Breast epithelium (tissue), 3 donors: ENCODE results near the gene CYP2A6.
"Not testable (repeated sequence)": the region's sequence is repeated elsewhere in the genome, so short reads cannot be mapped to it uniquely, and the experiment has no call there.

Experiments
- POLR2AphosphoS5 ChIP-seq, 3 donors: sonication (generic); formaldehyde crosslinking; IDR thresholded peaks; one replicate each; pipeline ENCODE4 v1.6.1; 2017; ENCODE audit warnings: antibody characterized with exemption in 3 of 3
- TF ChIP-seq, protein P1 (sequence below), 3 donors: fragments of 450-650 bp; IDR thresholded peaks; one replicate each; pipeline ENCODE4 v1.5.1; 2016 to 2017; ENCODE audit warnings: antibody characterized with exemption in 3 of 3, mild to moderate bottlenecking in 3 of 3, moderate library complexity in 3 of 3

DNA sequence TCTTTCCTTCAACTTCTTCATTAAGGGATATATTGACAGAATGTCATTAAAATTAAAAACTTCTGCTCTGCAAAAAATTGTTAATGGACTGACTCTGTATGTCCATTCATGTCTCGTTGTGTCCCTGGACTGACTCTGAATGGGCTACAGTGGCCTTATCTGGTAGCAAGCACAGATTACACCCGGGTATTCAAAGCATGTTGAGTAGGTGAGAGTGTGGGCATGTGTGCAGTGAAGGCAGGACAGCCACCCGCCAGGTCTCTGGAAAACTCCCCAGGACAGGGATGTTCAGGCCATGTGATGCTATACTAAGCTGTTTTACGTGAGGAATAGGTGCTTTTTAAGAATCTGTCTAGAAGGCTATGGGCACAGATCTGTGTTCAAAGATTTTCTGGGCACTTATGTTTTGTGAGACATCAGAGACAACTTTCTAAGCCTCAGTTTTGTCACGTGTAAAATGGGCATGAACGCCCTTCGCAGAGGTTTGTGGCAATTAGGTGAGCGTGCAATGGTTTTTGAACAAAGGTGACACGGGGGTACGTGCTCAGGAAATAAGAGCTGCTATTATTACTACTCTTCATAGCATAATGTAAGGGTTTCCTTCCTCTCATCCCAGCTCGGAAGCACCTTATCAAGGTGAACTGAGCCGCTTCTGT lies 7.1 kb downstream of the CYP2A6 start:
- TF ChIP-seq, protein P1, sequence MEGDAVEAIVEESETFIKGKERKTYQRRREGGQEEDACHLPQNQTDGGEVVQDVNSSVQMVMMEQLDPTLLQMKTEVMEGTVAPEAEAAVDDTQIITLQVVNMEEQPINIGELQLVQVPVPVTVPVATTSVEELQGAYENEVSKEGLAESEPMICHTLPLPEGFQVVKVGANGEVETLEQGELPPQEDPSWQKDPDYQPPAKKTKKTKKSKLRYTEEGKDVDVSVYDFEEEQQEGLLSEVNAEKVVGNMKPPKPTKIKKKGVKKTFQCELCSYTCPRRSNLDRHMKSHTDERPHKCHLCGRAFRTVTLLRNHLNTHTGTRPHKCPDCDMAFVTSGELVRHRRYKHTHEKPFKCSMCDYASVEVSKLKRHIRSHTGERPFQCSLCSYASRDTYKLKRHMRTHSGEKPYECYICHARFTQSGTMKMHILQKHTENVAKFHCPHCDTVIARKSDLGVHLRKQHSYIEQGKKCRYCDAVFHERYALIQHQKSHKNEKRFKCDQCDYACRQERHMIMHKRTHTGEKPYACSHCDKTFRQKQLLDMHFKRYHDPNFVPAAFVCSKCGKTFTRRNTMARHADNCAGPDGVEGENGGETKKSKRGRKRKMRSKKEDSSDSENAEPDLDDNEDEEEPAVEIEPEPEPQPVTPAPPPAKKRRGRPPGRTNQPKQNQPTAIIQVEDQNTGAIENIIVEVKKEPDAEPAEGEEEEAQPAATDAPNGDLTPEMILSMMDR (IDR thresholded peaks at IDR 0.05) = not testable (repeated sequence)
- TF ChIP-seq POLR2AphosphoS5 (IDR thresholded peaks at IDR 0.05) = not testable (repeated sequence)
